HG03108 (cell line): Measurements from ENCODE around the gene ITGA4.

Experiments
- ATAC-seq: cut with Tn5 transposase; IDR thresholded peaks from one replicate; pipeline ENCODE4 v1.9.1; 2021; ENCODE audit warnings: moderate library complexity; ENCODE audit not compliant: unreplicated experiment

The ITGA4 gene

GRCh38 chr2:181499231-181499630 is 42.0 kb downstream of the ITGA4 start:
- no peak for ATAC-seq

DNA sequence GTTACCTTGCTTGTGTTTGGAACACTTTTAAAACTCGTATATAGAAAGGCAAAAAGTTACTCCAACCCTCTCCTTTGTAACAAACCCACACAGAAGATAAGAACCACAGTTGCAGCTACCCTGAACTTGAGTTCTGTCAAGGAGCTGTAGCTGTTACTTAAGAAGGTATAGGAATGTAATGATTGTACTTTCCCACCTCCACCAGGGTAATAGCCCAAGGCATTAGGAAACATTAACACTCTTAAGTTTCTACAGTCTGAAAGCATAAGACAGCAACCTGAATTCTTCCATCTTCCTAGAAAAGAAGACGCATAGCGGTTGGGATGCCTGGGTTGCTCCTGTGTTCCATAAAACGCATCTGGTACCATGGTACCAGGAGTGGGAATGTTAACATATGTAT is 43.0 kb downstream of the ITGA4 start:
- no peak for ATAC-seq

DNA sequence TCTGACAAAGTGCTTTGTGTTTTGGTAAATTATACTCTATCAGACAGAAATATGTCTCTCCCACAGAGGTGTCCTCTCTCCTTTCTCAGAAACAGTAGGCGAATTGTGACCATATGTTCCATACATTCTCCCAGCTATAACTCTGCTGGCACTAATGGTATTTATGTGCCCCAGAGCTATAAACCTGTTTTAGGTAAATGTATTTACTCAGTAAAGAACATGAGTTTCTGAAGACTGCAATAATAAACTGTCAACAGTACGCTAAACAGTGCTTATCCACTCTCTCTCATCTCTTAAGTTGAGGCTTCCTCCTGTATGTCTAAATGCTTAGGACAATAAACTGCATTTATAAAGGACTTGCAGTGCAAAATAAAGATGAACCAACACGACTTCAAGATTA is 58.5 kb downstream of the ITGA4 start:
- no peak for ATAC-seq

DNA sequence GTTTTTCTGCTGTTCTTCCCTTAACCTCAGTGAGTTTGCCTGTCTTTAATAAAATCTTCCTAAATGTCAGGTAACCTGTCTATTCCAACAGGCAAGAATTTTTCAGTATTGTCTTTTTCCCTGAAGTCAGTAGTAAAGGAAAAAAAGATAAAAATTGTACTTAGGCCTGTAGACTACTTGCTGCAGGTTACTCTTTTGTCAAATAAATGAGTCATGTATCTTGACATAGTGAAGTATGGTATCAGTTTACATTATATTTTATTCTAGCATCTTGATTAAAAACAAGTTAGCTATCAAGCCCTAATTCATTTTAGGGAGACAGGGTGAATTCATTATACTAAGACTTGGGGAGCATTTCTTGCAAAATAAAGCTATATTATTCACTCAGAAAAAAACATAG is 59.8 kb downstream of the ITGA4 start:
- no peak for ATAC-seq

GRCh38 chr2:181517685-181518301 is 60.6 kb downstream of the ITGA4 start:
- no peak for ATAC-seq

DNA sequence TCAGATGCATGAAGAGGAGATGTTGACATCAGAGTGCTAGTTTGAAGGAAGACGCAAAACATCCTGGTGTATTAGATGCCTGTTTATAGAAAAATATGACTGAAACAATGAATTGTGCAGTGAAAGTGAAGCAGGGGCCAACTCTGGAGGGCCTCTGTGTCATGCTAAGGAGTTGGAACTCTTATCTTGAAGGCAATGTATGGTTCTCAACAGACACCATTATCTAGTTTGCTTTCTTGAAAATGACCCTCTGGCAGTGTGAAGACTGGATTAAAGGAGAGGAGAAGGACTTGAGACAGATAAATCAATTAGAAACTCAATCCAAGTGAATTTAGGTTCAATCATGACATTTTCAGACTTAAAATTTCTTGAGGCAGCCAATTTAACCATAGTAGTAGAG is 63.1 kb downstream of the ITGA4 start:
- no peak for ATAC-seq

DNA sequence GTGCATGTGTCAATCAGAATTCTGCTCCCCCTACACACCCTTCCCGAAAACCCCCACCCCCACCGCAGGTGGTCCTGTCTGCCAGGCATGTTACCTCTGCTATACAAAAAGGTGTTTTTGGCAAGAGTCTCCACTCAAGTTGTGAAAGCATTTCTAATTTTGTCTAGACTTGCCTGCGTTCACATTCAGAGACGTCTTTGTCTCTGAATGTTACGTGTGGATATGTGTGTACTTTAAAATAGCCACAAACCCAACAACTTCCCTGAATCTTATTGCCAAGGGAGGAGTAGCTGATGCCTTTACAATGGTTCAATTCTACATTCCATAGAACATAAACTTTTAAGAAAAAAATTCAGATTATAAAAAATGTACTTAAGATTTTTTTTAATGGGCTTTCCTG is 66.6 kb downstream of the ITGA4 start:
- ATAC-seq: no peak

- ATAC-seq: no peak
Measured at GRCh38 chr2:181526014-181526413, 68.8 kb downstream of the ITGA4 start.

DNA sequence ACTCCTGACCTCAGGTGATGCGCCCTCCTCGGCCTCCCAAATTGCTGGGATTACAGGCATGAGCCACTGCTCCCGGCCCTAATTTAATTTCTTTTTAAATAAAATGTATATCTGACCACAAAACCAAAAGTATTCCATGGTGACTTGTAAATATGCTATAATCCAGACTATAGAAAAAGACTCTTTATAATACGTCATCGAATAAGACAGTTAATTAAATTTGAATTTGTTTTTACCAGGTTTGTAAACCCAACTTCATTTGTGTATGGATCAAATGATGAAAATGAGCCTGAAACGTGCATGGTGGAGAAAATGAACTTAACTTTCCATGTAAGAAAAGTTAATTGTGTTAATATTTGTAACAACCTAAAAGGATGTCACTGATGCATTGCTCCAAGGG is 69.9 kb downstream of the ITGA4 start:
- ATAC-seq: no peak

DNA sequence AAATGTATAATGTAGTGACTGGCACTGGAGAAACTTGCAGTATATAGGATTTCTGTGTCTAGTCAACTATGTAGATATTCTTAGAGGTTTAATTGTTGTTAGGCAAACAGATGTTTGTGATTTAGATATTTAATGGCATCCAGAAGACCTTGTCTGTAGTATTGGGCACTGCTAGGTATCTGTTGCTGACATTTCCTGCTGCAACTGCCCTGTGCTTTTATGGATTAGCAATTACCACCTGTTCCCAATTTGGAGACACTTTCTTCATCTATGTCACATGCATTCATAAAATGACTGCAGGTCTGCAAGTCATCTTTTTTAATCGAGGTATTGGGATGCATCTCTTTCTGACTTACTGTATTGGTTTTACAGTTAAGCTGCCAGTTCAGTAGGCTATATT is 71.3 kb downstream of the ITGA4 start:
- ATAC-seq: no peak

GRCh38 chr2:181536730-181537129 is 79.5 kb downstream of the ITGA4 start:
- no peak for ATAC-seq

- ATAC-seq: no peak
Measured at GRCh38 chr2:181540421-181540820, 83.2 kb downstream of the ITGA4 start.

DNA sequence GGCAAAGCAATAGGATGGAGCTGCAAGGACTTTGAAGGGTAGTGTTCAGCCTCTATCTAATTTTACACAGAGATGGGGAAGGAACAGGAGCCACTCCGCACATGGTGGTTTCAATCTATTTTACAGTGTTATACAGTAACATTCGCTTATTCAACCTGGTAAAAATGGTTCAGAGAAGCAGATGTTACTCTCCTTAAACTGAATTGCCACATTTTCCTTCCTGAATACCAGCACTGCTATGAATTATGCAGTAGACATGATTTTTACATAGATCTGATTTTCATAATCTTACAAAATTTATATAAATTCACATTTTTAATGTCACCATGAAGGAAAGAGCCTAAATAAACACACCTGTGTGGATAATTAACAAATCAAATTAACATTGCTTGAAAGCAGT is 85.0 kb downstream of the ITGA4 start:
- no peak for ATAC-seq

GRCh38 chr2:181546086-181546485 is 88.9 kb downstream of the ITGA4 start:
- ATAC-seq: no peak

- no peak for ATAC-seq
Measured at GRCh38 chr2:181552808-181553207, 95.6 kb downstream of the ITGA4 start.

GRCh38 chr2:181553244-181553643 is 96.1 kb downstream of the ITGA4 start:
- no peak for ATAC-seq

DNA sequence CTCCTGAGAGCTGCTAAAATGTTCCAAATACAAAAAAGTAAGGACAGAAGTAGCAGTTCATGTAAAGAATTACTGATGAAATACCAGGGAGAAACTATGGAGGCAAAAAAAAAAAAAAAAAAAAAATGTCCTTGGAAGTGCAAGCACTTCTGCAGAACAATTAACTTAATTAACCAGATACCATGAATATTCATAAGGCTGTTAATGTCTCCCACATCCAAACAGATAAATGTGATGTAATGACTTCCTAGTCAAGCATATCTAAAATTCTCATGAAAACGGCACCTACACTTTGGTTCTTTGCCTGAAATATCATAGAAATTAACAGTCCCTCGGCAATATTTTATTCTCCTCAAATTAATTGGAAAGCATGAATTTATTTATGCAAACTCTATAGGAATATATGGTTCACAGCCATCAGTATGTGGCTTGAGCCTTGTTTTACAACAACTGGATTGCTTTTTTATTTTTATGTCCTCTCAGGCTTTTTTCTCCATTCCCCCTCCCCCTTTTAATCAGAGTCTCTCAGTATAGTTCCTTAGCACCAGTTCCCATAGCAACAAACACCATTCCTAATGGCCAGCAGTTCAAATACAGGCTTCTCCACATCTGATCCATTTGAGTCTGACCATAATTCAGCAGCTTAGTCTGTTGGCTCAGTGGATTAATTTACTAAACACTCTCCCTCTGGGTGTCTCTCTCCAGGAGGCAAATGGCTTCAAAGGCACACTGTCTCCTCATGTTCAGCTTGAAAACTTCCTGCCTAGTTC is 97.1 kb downstream of the ITGA4 start:
- no peak for ATAC-seq

DNA sequence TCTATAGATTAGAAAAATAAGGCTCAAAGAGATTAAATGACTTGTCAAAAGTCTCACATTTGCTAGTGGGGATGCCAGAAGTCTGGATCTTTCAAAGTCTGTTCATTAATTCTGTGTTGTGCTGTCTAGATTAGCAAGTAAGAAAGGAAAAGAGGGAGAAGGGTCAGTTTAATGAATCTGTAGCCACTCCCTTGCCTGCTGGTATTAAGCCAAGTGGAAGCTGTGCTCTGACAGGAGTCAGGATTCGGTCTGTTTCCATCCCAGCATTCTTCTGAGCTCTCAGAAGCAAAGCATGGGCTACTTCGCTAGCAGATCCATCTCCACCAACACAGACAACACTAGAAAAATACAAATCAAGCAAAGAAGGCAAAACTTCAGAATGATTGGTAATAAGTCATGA is 101.2 kb downstream of the ITGA4 start:
- no peak for ATAC-seq

GRCh38 chr2:181563101-181563692 is 106.0 kb downstream of the ITGA4 start:
- no peak for ATAC-seq

DNA sequence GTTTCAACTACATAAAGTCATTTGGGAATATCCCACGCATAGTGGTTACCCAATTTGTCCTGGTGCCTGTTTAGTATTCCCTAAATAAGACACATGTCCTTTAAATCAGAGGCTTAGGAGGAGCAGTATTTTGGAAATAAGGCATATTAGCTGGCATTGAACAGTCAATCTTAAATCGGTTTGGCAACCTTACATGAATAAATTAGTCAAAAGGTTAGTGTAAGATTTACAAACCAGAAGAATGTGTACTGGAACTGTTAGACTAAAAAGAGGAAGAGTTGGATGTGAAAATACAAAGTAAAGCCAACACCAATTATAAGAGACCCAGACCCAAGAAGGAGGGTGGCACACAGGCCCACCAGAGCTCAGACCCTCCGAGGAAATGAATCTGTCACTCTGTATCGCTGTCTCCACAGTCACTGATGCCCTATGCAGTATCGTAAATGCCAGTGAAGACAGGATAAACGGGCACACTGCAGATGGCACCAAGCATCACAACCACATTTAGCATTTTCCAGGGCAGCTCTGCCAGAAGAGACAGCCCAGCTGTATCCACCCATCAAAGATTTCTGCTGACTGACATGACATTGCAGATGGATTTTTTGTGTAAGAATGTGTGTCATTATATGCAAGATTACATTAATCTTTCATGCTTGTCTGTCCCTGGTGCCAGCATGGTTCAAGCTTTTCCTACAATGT is 109.3 kb downstream of the ITGA4 start:
- no peak for ATAC-seq

DNA sequence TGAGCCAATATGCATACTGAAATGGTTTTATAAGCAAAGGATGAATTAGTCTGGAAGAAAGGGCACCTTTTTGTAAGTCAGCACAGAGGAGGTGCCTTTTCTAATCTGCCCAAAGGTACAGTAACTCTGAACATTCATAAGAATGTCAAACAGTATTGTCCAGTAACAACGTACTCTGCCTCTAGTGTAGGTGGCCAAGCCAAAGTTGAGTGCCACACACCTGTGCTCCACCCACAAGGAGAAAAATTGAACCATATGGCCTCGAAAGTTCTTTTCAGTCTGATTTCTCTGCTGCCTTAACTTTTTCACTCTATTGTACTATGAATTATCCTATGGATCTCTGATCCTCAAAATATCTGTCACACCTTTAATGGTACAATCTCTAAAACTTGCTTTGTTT is 112.9 kb downstream of the ITGA4 start:
- no peak for ATAC-seq
